Parathyroid adenoma (tissue), 2 donors: Measurements from ENCODE around the gene PRKD2.

ENCODE experiments used
- H2AFZ ChIP-seq: fragments of 300-600 bp; sonication (generic); one replicate; pipeline ENCODE4 v1.7.0; 2017; ENCODE audit warnings: antibody characterized with exemption, mild to moderate bottlenecking
- H3K27ac ChIP-seq: fragments of 300-600 bp; sonication (generic); one replicate; pipeline ENCODE4 v1.7.0; 2017
- H3K27me3 ChIP-seq: fragments of 300-600 bp; sonication (generic); one replicate; pipeline ENCODE4 v1.7.0; 2017; ENCODE audit warnings: low read length; ENCODE audit not compliant: control insufficient read depth, insufficient read depth
- H3K36me3 ChIP-seq: fragments of 300-600 bp; sonication (generic); one replicate; pipeline ENCODE4 v1.7.0; 2017; ENCODE audit warnings: low read length; ENCODE audit not compliant: control insufficient read depth, insufficient read depth
- H3K4me1 ChIP-seq: fragments of 300-600 bp; sonication (generic); one replicate; pipeline ENCODE4 v1.7.0; 2017; ENCODE audit warnings: control low read depth
- H3K4me2 ChIP-seq: fragments of 300-600 bp; sonication (generic); one replicate; pipeline ENCODE4 v1.7.0; 2017; ENCODE audit warnings: low read length
- H3K4me3 ChIP-seq: fragments of 300-600 bp; sonication (generic); one replicate; pipeline ENCODE4 v1.7.0; 2017; ENCODE audit warnings: low read depth, low read length
- H3K79me2 ChIP-seq: fragments of 300-600 bp; sonication (generic); one replicate; pipeline ENCODE4 v1.7.0; 2017; ENCODE audit warnings: control low read depth
- H3K9ac ChIP-seq: fragments of 300-600 bp; sonication (generic); one replicate; pipeline ENCODE4 v1.7.0; 2017; ENCODE audit warnings: mild to moderate bottlenecking
- H3K9me3 ChIP-seq: fragments of 300-600 bp; sonication (generic); one replicate; pipeline ENCODE4 v1.7.0; 2017; ENCODE audit warnings: low read length; ENCODE audit not compliant: control insufficient read depth
- TF ChIP-seq, protein P1 (sequence below): fragments of 300-600 bp; sonication (generic); IDR thresholded peaks from one replicate; pipeline ENCODE4 v1.7.0; 2017; ENCODE audit warnings: antibody characterized with exemption, mild to moderate bottlenecking
- donor health status: primary hyperparathyroidism.

PRKD2 gene

DNA sequence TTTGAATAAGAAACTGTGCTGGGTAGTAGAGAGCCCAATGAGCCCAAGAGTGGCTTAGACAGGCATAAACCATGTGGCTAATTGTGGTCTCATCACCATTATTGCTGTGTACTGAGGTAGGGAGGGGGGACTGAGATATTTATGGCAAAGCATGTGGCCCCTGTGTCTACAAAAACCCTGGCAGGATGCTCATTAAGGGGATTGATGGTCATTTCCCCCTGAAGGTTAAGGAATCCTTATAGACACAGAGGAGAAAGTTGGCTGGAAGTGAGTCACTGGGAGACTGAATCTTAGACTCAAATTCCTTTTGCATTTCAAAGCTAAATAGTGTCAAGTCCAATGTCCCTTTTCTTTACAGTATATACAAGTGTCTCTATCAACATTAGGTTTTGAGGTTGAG lies 46.1 kb downstream of the PRKD2 start:
- Histone ChIP-seq H3K79me2 (no peaks in the 10 kb centered on the region), H3K27me3 (no peaks in the 10 kb centered on the region), H3K36me3 (no peaks in the 10 kb centered on the region), H3K27ac (no peak overlapping the region), H3K4me2 (no peak overlapping the region), H2AFZ (no peak overlapping the region), H3K9ac (no peak overlapping the region), H3K4me3 (no peak overlapping the region), H3K9me3 (no peaks in the 10 kb centered on the region), H3K4me1 (no peaks in the 10 kb centered on the region)
- TF ChIP-seq, protein P1, sequence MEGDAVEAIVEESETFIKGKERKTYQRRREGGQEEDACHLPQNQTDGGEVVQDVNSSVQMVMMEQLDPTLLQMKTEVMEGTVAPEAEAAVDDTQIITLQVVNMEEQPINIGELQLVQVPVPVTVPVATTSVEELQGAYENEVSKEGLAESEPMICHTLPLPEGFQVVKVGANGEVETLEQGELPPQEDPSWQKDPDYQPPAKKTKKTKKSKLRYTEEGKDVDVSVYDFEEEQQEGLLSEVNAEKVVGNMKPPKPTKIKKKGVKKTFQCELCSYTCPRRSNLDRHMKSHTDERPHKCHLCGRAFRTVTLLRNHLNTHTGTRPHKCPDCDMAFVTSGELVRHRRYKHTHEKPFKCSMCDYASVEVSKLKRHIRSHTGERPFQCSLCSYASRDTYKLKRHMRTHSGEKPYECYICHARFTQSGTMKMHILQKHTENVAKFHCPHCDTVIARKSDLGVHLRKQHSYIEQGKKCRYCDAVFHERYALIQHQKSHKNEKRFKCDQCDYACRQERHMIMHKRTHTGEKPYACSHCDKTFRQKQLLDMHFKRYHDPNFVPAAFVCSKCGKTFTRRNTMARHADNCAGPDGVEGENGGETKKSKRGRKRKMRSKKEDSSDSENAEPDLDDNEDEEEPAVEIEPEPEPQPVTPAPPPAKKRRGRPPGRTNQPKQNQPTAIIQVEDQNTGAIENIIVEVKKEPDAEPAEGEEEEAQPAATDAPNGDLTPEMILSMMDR: no peak

DNA sequence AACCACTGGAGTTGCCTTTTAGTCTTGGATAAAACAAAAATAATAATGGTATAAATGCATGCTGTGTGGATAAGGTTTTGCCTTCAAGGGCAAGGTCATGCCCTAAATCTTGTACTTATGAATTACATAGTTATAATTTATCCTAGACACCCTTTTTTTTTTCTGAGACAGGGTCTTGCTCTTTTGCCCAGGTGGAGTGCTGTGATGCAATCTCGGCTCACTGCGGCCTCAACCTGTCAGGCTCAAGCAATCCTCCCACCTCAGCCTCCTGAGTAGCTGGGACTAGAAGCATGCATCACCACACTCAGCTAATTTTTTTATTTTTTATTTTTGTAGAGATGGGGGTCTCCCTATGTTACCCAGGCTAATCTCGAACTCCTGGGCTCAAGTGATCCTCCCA lies 48.3 kb downstream of the PRKD2 start:
- no peak overlapping the region for H2AFZ ChIP-seq
- H3K4me2 ChIP-seq: no peak overlapping the region
- TF ChIP-seq, protein P1: no peak
- no peaks in the 10 kb centered on the region for H3K4me1 ChIP-seq
- no peaks in the 10 kb centered on the region for H3K9me3 ChIP-seq
- H3K79me2 ChIP-seq: no peaks in the 10 kb centered on the region
- no peak overlapping the region for H3K9ac ChIP-seq
- no peak overlapping the region for H3K4me3 ChIP-seq
- no peaks in the 10 kb centered on the region for H3K27me3 ChIP-seq
- no peak overlapping the region for H3K27ac ChIP-seq
- H3K36me3 ChIP-seq: no peaks in the 10 kb centered on the region

DNA sequence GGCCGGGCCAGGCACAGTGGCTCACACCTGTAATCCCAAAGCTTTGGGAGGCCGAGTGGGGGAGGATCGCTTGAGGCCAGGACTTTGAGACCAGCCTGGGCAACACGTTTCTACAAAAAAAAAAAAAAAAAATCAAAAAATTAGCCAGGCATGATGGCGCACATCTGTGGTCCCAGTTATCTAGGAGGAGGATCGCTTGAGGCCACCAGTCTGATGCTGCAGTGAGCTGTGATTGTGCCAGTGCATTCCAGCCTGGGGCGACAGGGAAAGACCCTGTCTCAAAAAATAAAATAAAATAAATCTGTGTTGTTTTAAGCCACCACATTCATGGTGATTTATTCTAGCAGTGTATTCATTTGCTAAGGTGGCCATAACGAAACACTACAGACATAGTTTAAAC lies 51.8 kb downstream of the PRKD2 start:
- Histone ChIP-seq H3K9me3 (no peaks in the 10 kb centered on the region), H3K27ac (no peak overlapping the region), H3K4me1 (peaks cover 5% of the 10 kb centered on the region), H3K36me3 (no peaks in the 10 kb centered on the region), H3K27me3 (no peaks in the 10 kb centered on the region), H3K4me2 (no peak overlapping the region), H3K79me2 (no peaks in the 10 kb centered on the region), H3K9ac (no peak overlapping the region), H2AFZ (no peak overlapping the region), H3K4me3 (no peak overlapping the region)
- TF ChIP-seq, protein P1: no peak

DNA sequence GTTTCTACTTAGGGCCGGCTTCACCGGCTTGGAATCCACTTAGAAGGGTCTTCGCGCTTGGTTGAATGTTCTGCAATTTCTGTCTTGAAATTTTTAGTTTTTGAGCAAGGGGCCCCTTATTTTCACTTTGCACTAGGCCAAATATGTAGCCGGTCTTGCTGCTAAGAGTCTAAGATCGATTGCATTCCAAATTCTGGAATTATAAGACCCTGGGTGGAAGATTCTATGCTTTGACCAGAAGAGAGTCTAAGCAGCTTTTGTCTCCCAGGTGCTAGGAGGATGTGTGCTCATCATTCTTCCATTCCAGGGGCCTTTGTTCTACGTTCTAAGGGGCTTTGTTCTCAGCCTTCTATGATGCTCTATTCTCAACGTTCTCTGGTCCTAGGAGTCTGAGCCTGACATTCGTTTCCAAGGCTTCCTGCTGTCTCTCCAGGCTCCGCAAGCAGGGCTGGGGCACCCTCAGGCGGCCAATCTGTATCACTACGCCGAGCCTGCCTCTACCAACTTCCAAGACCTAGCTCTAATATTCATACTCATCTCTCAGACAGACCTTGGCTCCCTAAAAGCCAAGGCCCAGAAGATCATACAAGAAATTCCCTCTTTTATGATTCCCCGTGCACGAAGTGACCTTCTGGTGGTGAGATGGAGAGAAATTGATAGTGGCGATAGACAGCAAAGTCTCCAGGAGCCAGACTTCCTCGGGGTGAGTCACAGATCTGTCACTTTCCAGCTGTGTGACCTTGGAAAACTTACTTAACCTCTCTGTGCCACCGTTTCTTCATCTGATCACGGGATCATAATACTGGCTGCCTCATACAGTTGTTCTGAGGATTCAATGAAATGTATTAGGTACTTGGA lies 55.0 kb downstream of the PRKD2 start:
- H3K27ac ChIP-seq: peak overlapping the region; percentile 34
- no peak overlapping the region for H3K9ac ChIP-seq

More for the DNA sequence above, 55.0 kb downstream of the PRKD2 start:
- peak overlapping the region; percentile 75 for H3K4me2 ChIP-seq
- TF ChIP-seq, protein P1: peak; percentile 96
- H3K36me3 ChIP-seq: no peaks in the 10 kb centered on the region
- no peaks in the 10 kb centered on the region for H3K27me3 ChIP-seq
- peak overlapping the region; percentile 75 for H2AFZ ChIP-seq
- peak overlapping the region; percentile 53 for H3K4me3 ChIP-seq
- no peaks in the 10 kb centered on the region for H3K9me3 ChIP-seq
- no peaks in the 10 kb centered on the region for H3K79me2 ChIP-seq
- peaks cover 13% of the 10 kb centered on the region for H3K4me1 ChIP-seq
